ENCODE results near the gene NDST3. TPM values are rescaled to one million over a fixed set of nuclear protein-coding genes. Genes with fewer than 3 reads are reported as not detected.
"Not testable (repeated sequence)": the region's sequence is repeated elsewhere in the genome, so short reads cannot be mapped to it uniquely, and the experiment has no call there.

The NDST3 gene
- total RNA-seq, 2 experiments from 2014 or later = not detected

GRCh38 chr4:118296729-118297128 is 262.4 kb downstream of the NDST3 start:
- no peak for DNase-seq (ENCODE audit: low spot score)
- TF ChIP-seq EZH2phosphoT487 (IDR thresholded peaks at IDR 0.05; ENCODE audit: borderline replicate concordance, low read depth, low read length) (no peak), CTCF (conservative IDR thresholded peaks at IDR 0.05; ENCODE audit: low read length) (no peak)
- Histone ChIP-seq H4K20me1 (ENCODE audit: insufficient read depth, low read length) (no peaks in the 10 kb centered on the region), H3K4me2 (ENCODE audit: low read length) (no peak overlapping the region), H3K4me1 (ENCODE audit: insufficient read depth, low read length, poor library complexity, severe bottlenecking) (no peaks in the 10 kb centered on the region), H2AFZ (ENCODE audit: low read length) (no peak overlapping the region), H3K9me2 (ENCODE audit: insufficient read depth, low read length) (no peaks in the 10 kb centered on the region), H3K4me3 (ENCODE audit: low read depth, low read length, poor library complexity, severe bottlenecking) (no peak overlapping the region), H3K27ac (ENCODE audit: low read depth, low read length, poor library complexity, severe bottlenecking) (no peak overlapping the region), H3K79me2 (ENCODE audit: insufficient read depth, low read depth, low read length) (no peaks in the 10 kb centered on the region), H3K36me3 (ENCODE audit: insufficient read depth, low read length) (no peaks in the 10 kb centered on the region), H3K9me3 (ENCODE audit: low read length) (no peaks in the 10 kb centered on the region)
- intact Hi-C loops (cut with micrococcal nuclease; ENCODE audit: unreplicated experiment) = no loop called here
- ChIA-PET CTCF (ENCODE audit: unreplicated experiment) (no interaction called here), POLR2A (no interaction called here)
- BruUV-seq (replicated peaks) = no TSS peak

DNA sequence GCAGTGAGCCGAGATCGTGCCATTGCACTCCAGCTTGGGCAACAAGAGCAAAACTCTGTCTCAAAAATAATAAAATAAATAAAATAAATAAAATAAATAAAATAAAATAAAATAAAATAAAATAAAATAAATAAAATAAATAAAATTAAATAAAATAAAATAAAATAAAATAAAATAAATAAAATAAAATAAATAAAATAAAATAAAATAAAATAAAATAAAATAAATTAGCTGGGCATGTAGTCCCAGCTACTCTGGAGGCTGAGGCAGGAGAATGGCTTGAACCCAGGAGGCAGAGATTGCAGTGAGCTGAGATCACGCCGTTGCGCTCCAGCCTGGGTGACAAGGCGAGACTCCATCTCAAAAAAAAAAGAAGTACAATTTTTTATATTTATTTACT is 265.3 kb downstream of the NDST3 start:
- H3K9me2 ChIP-seq (ENCODE audit: insufficient read depth, low read length); intact Hi-C loops (cut with micrococcal nuclease; ENCODE audit: unreplicated experiment); CTCF ChIA-PET (ENCODE audit: unreplicated experiment); H3K79me2 ChIP-seq (ENCODE audit: insufficient read depth, low read depth, low read length); DNase-seq (ENCODE audit: low spot score); H4K20me1 ChIP-seq (ENCODE audit: insufficient read depth, low read length); H3K4me2 ChIP-seq (ENCODE audit: low read length); H3K9me3 ChIP-seq (ENCODE audit: low read length); BruUV-seq (replicated peaks); H3K4me3 ChIP-seq (ENCODE audit: low read depth, low read length, poor library complexity, severe bottlenecking); H3K4me1 ChIP-seq (ENCODE audit: insufficient read depth, low read length, poor library complexity, severe bottlenecking); H2AFZ ChIP-seq (ENCODE audit: low read length); H3K36me3 ChIP-seq (ENCODE audit: insufficient read depth, low read length); H3K27ac ChIP-seq (ENCODE audit: low read depth, low read length, poor library complexity, severe bottlenecking); POLR2A ChIA-PET: not testable (repeated sequence)

DNA sequence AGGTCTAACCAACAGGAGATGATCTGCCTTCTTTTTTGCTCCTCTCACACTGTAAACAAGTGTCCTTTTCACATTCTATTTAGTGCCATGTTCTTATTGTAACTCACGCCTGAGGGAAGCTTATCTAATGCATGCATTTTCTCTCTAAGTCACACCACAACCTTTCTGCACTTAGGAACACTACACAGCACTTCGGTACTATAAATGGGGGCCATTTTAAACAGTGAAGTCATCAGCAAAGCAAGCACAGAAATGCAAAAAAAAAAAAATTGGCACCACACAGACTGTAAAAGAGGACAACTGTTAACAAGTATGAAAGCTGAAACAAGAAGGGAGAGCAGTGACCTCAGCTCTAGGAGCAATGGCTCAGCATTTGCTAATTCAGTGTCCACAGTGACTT is 273.4 kb downstream of the NDST3 start:
- no peak overlapping the region for H3K4me2 ChIP-seq (ENCODE audit: low read length)
- no peaks in the 10 kb centered on the region for H3K79me2 ChIP-seq (ENCODE audit: insufficient read depth, low read depth, low read length)
- CTCF ChIA-PET (ENCODE audit: unreplicated experiment) = no interaction called here
- H3K9me2 ChIP-seq (ENCODE audit: insufficient read depth, low read length) = no peaks in the 10 kb centered on the region
- H3K9me3 ChIP-seq (ENCODE audit: low read length) = no peaks in the 10 kb centered on the region
- H2AFZ ChIP-seq (ENCODE audit: low read length) = no peak overlapping the region
- no peak for TF ChIP-seq EZH2phosphoT487 (IDR thresholded peaks at IDR 0.05; ENCODE audit: borderline replicate concordance, low read depth, low read length)
- no peak for TF ChIP-seq CTCF (conservative IDR thresholded peaks at IDR 0.05; ENCODE audit: low read length)
- H3K4me1 ChIP-seq (ENCODE audit: insufficient read depth, low read length, poor library complexity, severe bottlenecking) = no peaks in the 10 kb centered on the region
- no peaks in the 10 kb centered on the region for H4K20me1 ChIP-seq (ENCODE audit: insufficient read depth, low read length)
- BruUV-seq (replicated peaks) = no TSS peak
- no peak overlapping the region for H3K27ac ChIP-seq (ENCODE audit: low read depth, low read length, poor library complexity, severe bottlenecking)
- intact Hi-C loops (cut with micrococcal nuclease; ENCODE audit: unreplicated experiment) = no loop called here
- DNase-seq (ENCODE audit: low spot score) = no peak
- no peaks in the 10 kb centered on the region for H3K36me3 ChIP-seq (ENCODE audit: insufficient read depth, low read length)
- POLR2A ChIA-PET = interaction anchor here (0.8 kb wide), 1 partner anchor 109 kb away, joined by 6 read pairs; no protein-coding TSS in a partner anchor
- H3K4me3 ChIP-seq (ENCODE audit: low read depth, low read length, poor library complexity, severe bottlenecking) = no peak overlapping the region

Small RNAs within 50 kb of the gene (small RNA-seq; reads per million reads assigned to genes)
- not detected for gene SNORA24

Measured in OCI-LY7 (cell line).